Spleen (tissue), 7 donors: ENCODE measurements around the gene YOD1.

Source experiments
- POLR2A ChIP-seq, 3 donors: fragments of 450-650 bp; IDR thresholded peaks; one replicate each; pipeline ENCODE4 v1.5.1; 2017; ENCODE audit warnings: antibody characterized with exemption in 3 of 3, mild to moderate bottlenecking in 1 of 3
- POLR2AphosphoS5 ChIP-seq, 3 donors: sonication (generic); formaldehyde crosslinking; IDR thresholded peaks; one replicate each; pipeline ENCODE4 v1.5.1; 2017; ENCODE audit warnings: antibody characterized with exemption in 3 of 3
- TF ChIP-seq, protein P1 (sequence below), 11 experiments: fragments of 200-600 bp in 7 of 11; fragments of 450-650 bp in 4 of 11; sonication (generic) in 4 of 11; IDR thresholded peaks in 8 of 11; conservative IDR thresholded peaks in 3 of 11; 1 replicate in 7 of 11; 2 replicates in 4 of 11; pipeline versions ENCODE4 v1.4.0 to v1.8.0; 2016 to 2021; ENCODE audit warnings: antibody characterized with exemption in 11 of 11, inconsistent platforms in 4 of 11, mild to moderate bottlenecking in 1 of 11
- donor health status: DM: no; HTN: no; CAD: no; lungs with moderate emphysema.
- donor health status: DM: no; HTN: no; CAD: no.
- donor health status: DM: no; HTN: no; CAD: no.

DNA sequence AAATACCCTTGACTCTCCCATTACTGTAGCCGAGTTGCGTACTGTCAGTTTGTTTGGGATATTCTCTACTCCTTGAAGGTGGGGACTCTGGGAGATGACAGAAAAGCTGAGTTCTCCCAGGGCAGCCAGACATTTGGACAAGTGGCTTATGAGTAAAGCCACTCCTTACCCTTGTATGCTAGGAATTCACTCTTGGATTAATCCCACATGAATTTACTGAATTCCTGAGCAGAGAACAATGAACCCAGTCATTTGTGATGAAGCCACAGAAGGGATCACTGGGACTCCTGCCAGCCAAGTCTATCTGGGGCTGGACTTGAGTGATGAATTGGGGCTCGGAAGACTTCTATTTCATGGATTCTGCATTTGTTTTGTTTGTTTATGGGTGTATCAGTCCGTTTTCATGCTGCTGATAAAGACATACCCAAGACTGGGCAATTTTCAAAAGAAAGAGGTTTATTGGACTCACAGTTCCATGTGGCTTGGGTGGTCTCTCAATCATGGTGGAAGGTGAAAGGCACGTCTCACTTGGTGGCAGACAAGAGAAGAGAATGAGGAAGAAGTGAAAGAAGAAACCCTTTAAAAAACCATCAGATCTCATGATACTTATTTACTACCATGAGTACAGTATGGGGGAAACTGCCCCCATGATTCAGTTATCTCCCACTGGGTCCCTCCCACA is 43.5 kb downstream of the YOD1 start:
- TF ChIP-seq, protein P1, sequence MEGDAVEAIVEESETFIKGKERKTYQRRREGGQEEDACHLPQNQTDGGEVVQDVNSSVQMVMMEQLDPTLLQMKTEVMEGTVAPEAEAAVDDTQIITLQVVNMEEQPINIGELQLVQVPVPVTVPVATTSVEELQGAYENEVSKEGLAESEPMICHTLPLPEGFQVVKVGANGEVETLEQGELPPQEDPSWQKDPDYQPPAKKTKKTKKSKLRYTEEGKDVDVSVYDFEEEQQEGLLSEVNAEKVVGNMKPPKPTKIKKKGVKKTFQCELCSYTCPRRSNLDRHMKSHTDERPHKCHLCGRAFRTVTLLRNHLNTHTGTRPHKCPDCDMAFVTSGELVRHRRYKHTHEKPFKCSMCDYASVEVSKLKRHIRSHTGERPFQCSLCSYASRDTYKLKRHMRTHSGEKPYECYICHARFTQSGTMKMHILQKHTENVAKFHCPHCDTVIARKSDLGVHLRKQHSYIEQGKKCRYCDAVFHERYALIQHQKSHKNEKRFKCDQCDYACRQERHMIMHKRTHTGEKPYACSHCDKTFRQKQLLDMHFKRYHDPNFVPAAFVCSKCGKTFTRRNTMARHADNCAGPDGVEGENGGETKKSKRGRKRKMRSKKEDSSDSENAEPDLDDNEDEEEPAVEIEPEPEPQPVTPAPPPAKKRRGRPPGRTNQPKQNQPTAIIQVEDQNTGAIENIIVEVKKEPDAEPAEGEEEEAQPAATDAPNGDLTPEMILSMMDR (IDR thresholded peaks at IDR 0.05 in 8 of 11, conservative IDR thresholded peaks at IDR 0.05 in 3 of 11), result no peak
- no peak for TF ChIP-seq POLR2A (IDR thresholded peaks at IDR 0.05)
- no peak for TF ChIP-seq POLR2AphosphoS5 (IDR thresholded peaks at IDR 0.05)
